Smooth muscle cell of the umbilical artery (primary cell): ENCODE data around the gene ITGAX. TPM values are rescaled to one million over a fixed set of nuclear protein-coding genes. Genes with fewer than 3 reads are reported as not detected.

Experiments
- total RNA-seq: library from RNA; depleted of rRNA; stranded (reverse); fragments of >200 nt; gene quantifications from 2 replicates; pipeline ENCODE4 v1.2.3, GENCODE V29; 2014

ITGAX gene
- total RNA-seq: not detected in 2 replicates

DNA sequence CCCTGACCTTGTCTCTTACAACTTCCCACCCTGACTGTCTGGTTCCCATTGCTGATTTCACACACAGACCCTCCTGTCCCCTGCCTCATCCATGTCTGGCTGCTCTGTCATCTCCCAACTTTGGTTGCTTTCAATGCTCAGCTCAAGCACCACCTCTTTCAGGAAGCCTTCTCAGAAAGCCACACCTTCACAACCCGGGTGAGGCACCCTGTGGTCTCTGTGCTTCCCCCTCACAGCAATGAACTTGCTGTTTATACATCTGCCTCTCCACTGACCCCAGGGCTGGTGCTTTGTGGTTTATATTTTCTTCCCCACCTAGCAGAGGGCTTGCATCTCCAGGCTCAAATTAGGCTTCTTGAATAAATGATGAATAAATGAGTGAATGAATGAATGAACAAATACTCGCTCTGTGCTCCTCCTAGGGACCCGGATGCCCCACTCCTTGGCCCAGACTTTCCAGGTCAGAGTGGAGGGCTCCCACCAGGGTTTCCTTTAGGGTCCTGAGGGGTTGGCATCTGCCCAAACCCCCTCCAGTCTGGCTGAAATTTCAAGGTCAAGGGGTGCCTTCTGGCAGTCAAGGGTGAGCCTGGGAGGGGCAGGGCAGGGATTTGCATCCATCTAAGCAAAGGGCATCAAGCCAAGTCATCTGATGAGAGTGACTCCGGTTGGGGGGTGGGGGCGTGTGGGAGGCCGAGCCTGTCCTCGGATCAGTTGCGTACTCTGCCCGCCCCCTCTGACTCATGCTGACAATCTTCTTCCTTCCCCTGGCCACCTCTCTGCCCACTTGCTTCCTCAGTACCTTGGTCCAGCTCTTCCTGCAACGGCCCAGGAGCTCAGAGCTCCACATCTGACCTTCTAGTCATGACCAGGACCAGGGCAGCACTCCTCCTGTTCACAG is at the start of gene ITGAX:
Gene ITGAX (plus strand): TSS at position 783 of the 898 bp plus-strand sequence. CDS start 79 bp downstream, at position 862.

DNA sequence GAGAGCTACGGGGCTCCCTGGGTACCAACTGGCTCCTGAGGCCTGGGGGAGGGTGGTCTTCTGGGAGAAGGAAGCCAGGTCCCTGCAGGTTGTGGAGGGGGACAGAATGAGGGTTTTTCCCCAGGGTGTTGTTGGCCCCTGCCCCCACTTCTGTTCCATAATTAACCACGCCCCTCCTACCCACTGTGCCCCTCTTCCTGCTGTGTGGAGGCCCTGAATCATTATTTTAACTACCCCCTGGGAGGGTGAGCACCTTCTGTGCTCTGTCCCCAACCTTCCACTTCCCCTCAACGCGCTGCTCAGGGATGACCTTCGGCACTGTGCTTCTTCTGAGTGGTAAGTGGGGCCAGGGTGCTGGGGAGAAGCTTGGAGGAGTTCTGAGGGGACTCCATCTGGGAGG is 38.1 kb downstream of the ITGAX start, which contains the start of gene ITGAD:
Gene ITGAD (plus strand): TSS at position 280 of the 400 bp plus-strand sequence. CDS start 26 bp downstream, at position 306.

DNA sequence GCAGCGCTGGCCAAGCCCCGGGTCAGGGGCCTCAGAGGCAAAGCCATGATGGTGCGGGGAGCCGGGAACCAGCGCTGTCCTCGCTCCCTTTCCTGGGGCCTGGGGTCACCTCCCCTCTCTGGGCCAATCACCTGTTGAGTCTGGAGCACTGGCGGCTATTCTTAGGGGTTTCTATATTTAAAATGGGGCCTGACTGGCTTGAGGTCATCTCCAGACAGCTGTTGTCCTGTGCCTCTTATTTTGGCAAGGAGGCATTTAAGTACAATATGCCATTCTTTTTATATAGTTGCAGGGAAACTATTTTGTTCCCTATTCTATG is 73.3 kb downstream of the ITGAX start, which contains the start of gene COX6A2:
Gene COX6A2 (minus strand): TSS at position 82 of the 319 bp plus-strand sequence. CDS start 35 bp downstream, at position 47.

Other genes with a start within 250 kb of the ITGAX start
- gene BCKDK, start 246.8 kb upstream of the ITGAX start, total RNA-seq: 19.3 and 33.3 TPM in 2 replicates
- 31.5 and 32.1 TPM in 2 replicates for gene KAT8, start 237.5 kb upstream of the ITGAX start, total RNA-seq
- gene PRSS8, start 219.4 kb upstream of the ITGAX start, total RNA-seq: not detected in 2 replicates
- 0.30 TPM in 1 of 2 replicates, not detected in the other for gene PRSS36, start 205.1 kb upstream of the ITGAX start, total RNA-seq
- 45.7 and 65.8 TPM in 2 replicates for gene FUS, start 175.0 kb upstream of the ITGAX start, total RNA-seq
- gene PYCARD, start 152.4 kb upstream of the ITGAX start, total RNA-seq: 27.3 and 28.7 TPM in 2 replicates
- gene TRIM72, start 141.1 kb upstream of the ITGAX start, total RNA-seq: not detected in 2 replicates
- not detected in 2 replicates for gene PYDC1, start 138.0 kb upstream of the ITGAX start, total RNA-seq
- gene ITGAM, start 95.2 kb upstream of the ITGAX start, total RNA-seq: not detected in 2 replicates
- gene ITGAD, start 38.2 kb downstream of the ITGAX start, total RNA-seq: not detected in 2 replicates
- gene COX6A2, start 73.2 kb downstream of the ITGAX start, total RNA-seq: not detected in 2 replicates
- gene ZNF843, start 87.6 kb downstream of the ITGAX start, total RNA-seq: 0.30 and 0.42 TPM in 2 replicates
- 6.5 and 9.1 TPM in 2 replicates for gene ARMC5, start 104.3 kb downstream of the ITGAX start, total RNA-seq
- gene TGFB1I1, start 117.0 kb downstream of the ITGAX start, total RNA-seq: 47.8 and 74.7 TPM in 2 replicates
- not detected in 2 replicates for gene SLC5A2, start 127.9 kb downstream of the ITGAX start, total RNA-seq
- gene RUSF1, start 153.2 kb downstream of the ITGAX start, total RNA-seq: 69.5 and 111 TPM in 2 replicates
- not detected in 2 replicates for gene AHSP, start 172.7 kb downstream of the ITGAX start, total RNA-seq